ENCODE measurements around the gene GTPBP3. TPM values are rescaled to one million over a fixed set of nuclear protein-coding genes. Genes with fewer than 3 reads are reported as not detected.
A peak's percentile ranks its signal among the peaks of the same experiment; 100 is the strongest.

GTPBP3 gene
- total and polyA plus RNA-seq, 2 of the 8 experiments (the other 6 are each of a cell fraction or from before 2014, with no cell fraction given): 30.4 to 56.0 TPM

DNA sequence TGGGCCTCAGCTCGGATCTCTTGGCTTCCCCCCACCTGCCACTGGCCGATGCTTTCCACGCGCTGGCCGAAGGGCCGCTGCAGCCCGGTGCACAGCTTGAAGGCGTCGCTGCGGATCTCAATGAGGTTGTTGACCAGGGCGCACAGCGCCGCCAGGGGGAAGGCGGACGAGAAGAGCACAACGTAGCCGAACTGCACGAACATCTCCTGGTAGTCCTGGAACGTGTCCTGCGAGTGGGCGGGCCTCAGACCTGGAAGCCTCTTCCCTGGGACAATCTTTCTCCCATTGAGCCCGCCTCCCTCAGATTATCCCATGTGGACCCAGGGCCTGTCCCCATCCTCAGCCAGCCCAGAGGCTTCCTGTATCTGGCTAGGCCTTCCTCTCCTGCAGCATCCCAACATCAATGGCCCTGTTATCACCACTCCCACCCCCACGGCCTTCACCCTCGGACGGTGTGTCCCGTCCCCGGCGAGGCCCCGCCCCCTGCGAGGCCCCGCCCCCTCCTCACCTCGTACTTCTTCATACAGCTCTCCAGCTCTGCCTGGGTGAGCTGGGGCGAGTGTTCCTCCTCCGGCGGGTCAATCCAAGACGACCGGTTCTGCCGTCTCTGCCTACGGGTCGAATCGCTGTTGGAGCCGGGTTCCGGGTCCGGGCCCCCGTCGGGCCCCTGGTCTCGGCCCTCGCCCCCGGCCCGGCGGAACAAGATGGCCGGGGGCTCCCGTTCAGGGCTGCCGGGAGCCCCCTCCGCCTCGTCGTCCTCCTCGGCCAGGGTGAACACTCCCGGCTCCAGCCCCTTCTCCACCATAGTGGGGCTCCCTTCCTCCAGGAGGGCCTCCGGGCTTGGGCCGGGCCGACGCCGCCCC is 9.5 kb upstream of the GTPBP3 start (continued):
- no peak; the same call in 1 of the 2 replicates for TF ChIP-seq PHF8 (conservative IDR thresholded peaks at IDR 0.05; ENCODE audit: low read depth, low read length)
- TF ChIP-seq RFX5 (IDR thresholded peaks at IDR 0.05; ENCODE audit: borderline replicate concordance, low read depth, low read length): no peak
- no peak for TF ChIP-seq CEBPB (IDR thresholded peaks at IDR 0.05; ENCODE audit: low read depth, low read length)
- TF ChIP-seq, protein P1, sequence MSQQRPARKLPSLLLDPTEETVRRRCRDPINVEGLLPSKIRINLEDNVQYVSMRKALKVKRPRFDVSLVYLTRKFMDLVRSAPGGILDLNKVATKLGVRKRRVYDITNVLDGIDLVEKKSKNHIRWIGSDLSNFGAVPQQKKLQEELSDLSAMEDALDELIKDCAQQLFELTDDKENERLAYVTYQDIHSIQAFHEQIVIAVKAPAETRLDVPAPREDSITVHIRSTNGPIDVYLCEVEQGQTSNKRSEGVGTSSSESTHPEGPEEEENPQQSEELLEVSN (IDR thresholded peaks at IDR 0.05): 0 out of 2 replicates have a peak, but pooled peaks have one; percentile 22
- TF ChIP-seq BRCA1 (IDR thresholded peaks at IDR 0.05; ENCODE audit: low read depth, low read length): no peak; the same call in 1 of the 2 replicates
- no peak for TF ChIP-seq HDAC2 (IDR thresholded peaks at IDR 0.05; ENCODE audit: borderline replicate concordance in 1 of 2, low read depth in 2 of 2, low read length in 2 of 2)
- no peak for TF ChIP-seq SRF (IDR thresholded peaks at IDR 0.05; ENCODE audit: low read depth, low read length)
- TF ChIP-seq, protein P2, sequence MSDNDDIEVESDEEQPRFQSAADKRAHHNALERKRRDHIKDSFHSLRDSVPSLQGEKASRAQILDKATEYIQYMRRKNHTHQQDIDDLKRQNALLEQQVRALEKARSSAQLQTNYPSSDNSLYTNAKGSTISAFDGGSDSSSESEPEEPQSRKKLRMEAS (IDR thresholded peaks at IDR 0.05): peak; percentile 80
- 0 out of 2 replicates have a peak, but pooled peaks have one; percentile 2 for TF ChIP-seq TEAD4 (IDR thresholded peaks at IDR 0.05; ENCODE audit: low read depth, low read length)
- no peak for TF ChIP-seq RXRA (IDR thresholded peaks at IDR 0.05; ENCODE audit: insufficient read depth, low read depth, low read length)
- TF ChIP-seq, protein P3, sequence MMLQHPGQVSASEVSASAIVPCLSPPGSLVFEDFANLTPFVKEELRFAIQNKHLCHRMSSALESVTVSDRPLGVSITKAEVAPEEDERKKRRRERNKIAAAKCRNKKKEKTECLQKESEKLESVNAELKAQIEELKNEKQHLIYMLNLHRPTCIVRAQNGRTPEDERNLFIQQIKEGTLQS (IDR thresholded peaks at IDR 0.05; ENCODE audit: insufficient read depth, low read depth, low read length): no peak
- no peak for TF ChIP-seq TAF7 (optimal IDR thresholded peaks at IDR 0.05; ENCODE audit: borderline replicate concordance, low read depth, low read length)
- TF ChIP-seq EGR1 (IDR thresholded peaks at IDR 0.05; ENCODE audit: borderline replicate concordance, low read depth, low read length): no peak
- no peak for TF ChIP-seq KDM1A (IDR thresholded peaks at IDR 0.05; ENCODE audit: borderline replicate concordance, low read length)
- TF ChIP-seq SAP30 (IDR thresholded peaks at IDR 0.05; ENCODE audit: insufficient read depth, insufficient replicate concordance, low read length): peak; percentile 25
- no peak for TF ChIP-seq GTF2F1 (IDR thresholded peaks at IDR 0.05; ENCODE audit: borderline replicate concordance, low read depth, low read length)
- TF ChIP-seq ZNF274 (IDR thresholded peaks at IDR 0.05; ENCODE audit: borderline replicate concordance, extremely low read depth, low read length): no peak
- no peak for TF ChIP-seq BCL11A (IDR thresholded peaks at IDR 0.05; ENCODE audit: low read depth in 2 of 2, low read length in 2 of 2)
- peak; percentile 74 for TF ChIP-seq YY1 (IDR thresholded peaks at IDR 0.05; ENCODE audit: low read depth, low read length)
- TF ChIP-seq KDM4A (IDR thresholded peaks at IDR 0.05; ENCODE audit: low read depth, low read length, severe bottlenecking): peak; percentile 61
- TF ChIP-seq SP1 (IDR thresholded peaks at IDR 0.05; ENCODE audit: low read depth, low read length): peak; percentile 55; the same call in 1 of the 2 replicates
- TF ChIP-seq ASH2L (IDR thresholded peaks at IDR 0.05; ENCODE audit: low read length): peak; percentile 62
